ENCODE data around the gene GCK.

GRCh38 chr7:44098092-44099068 is 90.9 kb downstream of the GCK start:
- TF ChIP-seq CTCF (IDR thresholded peaks at IDR 0.05; ENCODE audit: extremely low read depth in 1 of 2, insufficient read depth in 1 of 2, low read depth in 1 of 2, low read length in 2 of 2): no peak
- no peak for TF ChIP-seq EZH2 (IDR thresholded peaks at IDR 0.05; ENCODE audit: borderline replicate concordance, low read depth, low read length, severe bottlenecking)
- no peak for TF ChIP-seq MYC (IDR thresholded peaks at IDR 0.05; ENCODE audit: low read depth, low read length)
- no peak for TF ChIP-seq FOS (IDR thresholded peaks at IDR 0.05; ENCODE audit: borderline replicate concordance, insufficient read depth, low read length)
- TF ChIP-seq POLR2A (IDR thresholded peaks at IDR 0.05; ENCODE audit: low read depth, low read length): no peak
- no peak for TF ChIP-seq JUN (IDR thresholded peaks at IDR 0.05; ENCODE audit: borderline replicate concordance, insufficient read depth, insufficient read length, low read depth)
- TF ChIP-seq POLR2AphosphoS5 (IDR thresholded peaks at IDR 0.05; ENCODE audit: insufficient read depth, low read depth, low read length): no peak
- TF ChIP-seq MAX (IDR thresholded peaks at IDR 0.05; ENCODE audit: insufficient read depth, insufficient read length): no peak
- TF ChIP-seq GATA2 (IDR thresholded peaks at IDR 0.05; ENCODE audit: insufficient read depth, insufficient read length, low read depth, low read length): no peak
